Left kidney (tissue), 8 donors: ENCODE data around the gene CCDC51. TPM values are rescaled to one million over a fixed set of nuclear protein-coding genes. Genes with fewer than 3 reads are reported as not detected.
"Not testable (repeated sequence)": the region's sequence is repeated elsewhere in the genome, so short reads cannot be mapped to it uniquely, and the experiment has no call there.

Experiments used
- DNase-seq: peaks from one replicate; pipeline ENCODE4 v3.0.0-alpha.2; 2013
- long read RNA-seq, 8 donors: transcript quantifications; one replicate each; lab custom pipeline, GENCODE V29; 2026
- polyA plus RNA-seq: library from polyadenylated mRNA; unstranded; fragments of 120-200 nt; gene quantifications from one replicate; pipeline ENCODE4 v1.2.1, GENCODE V29; 2013; ENCODE audit not compliant: insufficient read length

The CCDC51 gene
- 24.6 TPM for polyA plus RNA-seq
- long read RNA-seq, donor 1, partial matches to known transcripts: 364 of 1,259 reads
- long read RNA-seq, donor 1, other reads (novel, unspliced or antisense): 889 of 1,259 reads
- long read RNA-seq, donor 2, partial matches to known transcripts: 6 of 13 reads
- long read RNA-seq, donor 2, other reads (novel, unspliced or antisense): 0 of 13 reads
- long read RNA-seq, donor 3, partial matches to known transcripts: 0 of 1 reads
- long read RNA-seq, donor 3, other reads (novel, unspliced or antisense): 0 of 1 reads
- long read RNA-seq, donor 4: 0 reads
- long read RNA-seq, donor 5, transcript CCDC51-206 (4 exons, 1,461 nt): major isoform, 8 of 18 reads
- long read RNA-seq, donor 5, partial matches to known transcripts: 5 of 18 reads
- long read RNA-seq, donor 5, other reads (novel, unspliced or antisense): 0 of 18 reads
- long read RNA-seq, donor 6, partial matches to known transcripts: 446 of 1,574 reads
- long read RNA-seq, donor 6, other reads (novel, unspliced or antisense): 1,121 of 1,574 reads
- long read RNA-seq, donor 7, transcript CCDC51-206 (4 exons, 1,461 nt): major isoform, 5 of 8 reads
- long read RNA-seq, donor 7, partial matches to known transcripts: 0 of 8 reads
- long read RNA-seq, donor 7, other reads (novel, unspliced or antisense): 0 of 8 reads
- long read RNA-seq, donor 8, partial matches to known transcripts: 0 of 2 reads
- long read RNA-seq, donor 8, other reads (novel, unspliced or antisense): 0 of 2 reads

- peak; percentile 97 for DNase-seq
Measured at GRCh38 chr3:48439820-48440589, at the start of gene CCDC51, which contains the start of gene TMA7. Gene CCDC51 (minus strand): TSS chr3:48440119. CDS start chr3:48435128, 4,991 bp downstream. Gene TMA7 (plus strand): TSS chr3:48440257. CDS start chr3:48440297, 40 bp downstream.

DNA sequence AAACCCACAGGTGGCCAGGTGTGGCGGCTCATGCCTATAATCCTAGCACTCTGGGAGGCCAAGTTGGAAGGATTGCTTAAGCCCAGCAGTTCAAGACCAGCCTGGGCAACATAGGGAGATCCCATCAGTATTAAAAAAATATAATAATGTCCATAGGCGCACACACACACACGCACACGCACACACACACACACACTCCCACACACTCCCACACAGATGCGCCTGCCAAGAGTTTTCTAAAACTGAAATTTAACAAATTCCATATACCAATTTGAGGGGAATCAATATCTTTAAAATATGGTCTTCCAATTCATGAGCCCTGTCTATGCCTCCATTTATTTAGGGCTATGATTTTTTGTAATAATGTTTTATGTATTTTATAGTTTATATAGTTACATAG, 47.0 kb upstream of the CCDC51 start:
- DNase-seq: no peak

DNA sequence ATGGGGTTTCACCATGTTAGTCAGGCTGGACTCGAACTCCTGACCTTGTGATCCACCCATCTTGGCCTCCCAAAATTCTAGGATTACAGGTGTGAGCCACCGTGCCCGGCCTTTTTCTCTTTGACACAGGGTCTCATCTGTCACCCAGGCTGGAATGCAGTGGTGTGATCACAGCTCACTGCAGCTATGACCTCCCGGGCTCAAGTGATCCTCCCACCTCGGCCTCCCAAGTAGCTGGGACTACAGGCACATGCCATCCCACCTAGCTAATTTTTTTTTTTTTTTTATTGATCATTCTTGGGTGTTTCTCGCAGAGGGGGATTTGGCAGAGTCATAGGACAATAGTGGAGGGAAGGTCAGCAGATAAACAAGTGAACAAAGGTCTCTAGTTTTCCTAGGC, 42.9 kb upstream of the CCDC51 start:
- not testable (repeated sequence) for DNase-seq

DNA sequence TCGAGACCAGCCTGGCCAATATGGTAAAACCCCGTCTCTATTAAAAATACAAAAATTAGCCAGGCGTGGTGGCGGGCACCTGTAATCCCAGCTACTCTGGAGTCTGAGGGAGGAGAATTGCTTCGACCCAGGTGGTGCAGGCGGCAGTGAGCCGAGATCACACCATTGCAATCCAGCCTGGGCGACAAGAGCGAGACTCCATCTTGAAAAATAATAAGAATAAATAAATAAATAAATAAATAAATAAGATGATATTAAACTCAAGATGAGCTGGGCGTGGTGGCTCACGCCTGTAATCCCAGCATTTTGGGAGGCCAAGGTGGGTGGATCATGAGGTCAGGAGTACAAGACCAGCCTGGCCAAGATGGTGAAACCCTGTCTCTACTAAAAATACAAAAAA, 41.0 kb upstream of the CCDC51 start:
- DNase-seq: not testable (repeated sequence)

GRCh38 chr3:48478626-48479555, 39.0 kb upstream of the CCDC51 start:
- no peak for DNase-seq

DNA sequence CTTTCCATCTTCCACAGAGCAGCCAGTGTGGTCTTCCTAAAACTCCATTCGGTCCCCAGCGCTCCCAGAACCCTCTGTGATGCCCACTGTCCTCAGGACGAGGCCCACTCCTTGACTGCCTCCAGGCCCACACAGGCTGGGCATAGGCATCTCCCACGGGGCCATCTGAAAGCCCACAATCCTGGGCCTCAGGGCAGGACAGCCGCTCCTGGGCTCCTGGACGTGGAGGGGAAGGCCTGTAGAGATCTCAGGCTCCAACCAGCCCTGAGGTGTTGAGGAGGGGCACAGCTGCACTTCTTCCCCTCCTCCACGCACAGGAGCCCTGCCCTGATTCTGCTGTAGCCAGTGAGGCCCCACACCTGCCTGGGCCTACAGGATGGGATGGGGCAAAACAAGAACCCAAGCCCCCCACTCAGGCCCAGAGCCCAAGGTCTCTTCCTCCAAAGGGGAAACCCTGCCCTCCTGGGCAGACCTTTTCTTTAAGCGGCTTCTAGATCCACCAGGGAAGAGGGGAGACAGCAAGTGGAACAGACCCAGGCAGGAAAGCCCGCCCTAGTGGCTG, 38.1 kb upstream of the CCDC51 start:
- DNase-seq: no peak

DNA sequence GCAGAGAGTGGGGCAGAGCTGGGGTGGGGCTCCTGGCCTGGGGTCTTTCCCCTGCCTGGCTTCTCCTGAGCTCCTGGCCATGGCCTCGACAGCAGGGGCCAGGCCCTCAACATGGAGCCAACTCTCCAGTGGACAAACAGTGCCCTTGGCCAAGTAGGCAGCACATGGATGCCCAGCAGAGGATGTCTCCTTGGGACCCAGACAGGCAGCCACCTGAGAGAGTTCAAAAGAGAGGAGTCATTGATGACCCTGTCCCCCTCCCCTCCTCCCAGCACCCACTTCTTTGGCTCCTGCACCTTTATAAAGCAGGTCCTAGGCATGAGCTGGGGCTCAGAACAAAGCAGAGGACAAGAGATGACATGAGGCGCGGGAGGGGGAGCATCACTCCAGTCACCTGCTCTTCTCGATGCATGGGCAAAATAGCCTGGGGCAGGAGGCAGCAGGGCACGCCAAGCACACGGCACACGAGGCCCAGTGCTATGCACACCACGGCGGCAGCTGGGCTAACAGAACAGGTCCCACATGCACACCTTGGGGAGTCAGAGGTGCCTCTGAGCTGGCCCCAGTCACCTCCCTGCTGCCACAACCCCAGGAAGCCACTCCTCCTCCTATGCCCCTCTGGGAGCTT, 36.6 kb upstream of the CCDC51 start:
- DNase-seq: no peak

DNA sequence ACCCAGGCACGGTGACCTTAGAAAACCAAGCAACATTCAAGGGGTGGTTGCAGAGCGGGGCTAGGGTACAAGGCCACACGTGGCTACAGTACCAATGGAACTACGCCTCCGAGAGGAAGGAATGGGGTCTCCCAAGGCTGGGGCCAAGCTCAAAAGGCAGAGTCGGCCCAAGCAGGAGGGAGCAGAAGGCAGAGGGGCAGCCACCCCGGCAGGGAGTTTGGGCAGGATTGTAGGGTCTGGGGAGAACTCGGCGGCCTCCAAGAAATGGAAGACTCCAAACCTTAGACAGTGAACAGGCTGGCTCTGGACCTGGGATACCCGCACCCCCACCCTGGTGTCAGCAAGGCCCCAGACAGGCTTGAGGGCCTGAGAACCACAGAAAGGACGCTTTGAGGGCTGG, 35.3 kb upstream of the CCDC51 start:
- DNase-seq: no peak

- peak; percentile 6 for DNase-seq
Measured at GRCh38 chr3:48474619-48475018, 34.7 kb upstream of the CCDC51 start.

GRCh38 chr3:48474031-48474430, 34.1 kb upstream of the CCDC51 start:
- not testable (repeated sequence) for DNase-seq

DNA sequence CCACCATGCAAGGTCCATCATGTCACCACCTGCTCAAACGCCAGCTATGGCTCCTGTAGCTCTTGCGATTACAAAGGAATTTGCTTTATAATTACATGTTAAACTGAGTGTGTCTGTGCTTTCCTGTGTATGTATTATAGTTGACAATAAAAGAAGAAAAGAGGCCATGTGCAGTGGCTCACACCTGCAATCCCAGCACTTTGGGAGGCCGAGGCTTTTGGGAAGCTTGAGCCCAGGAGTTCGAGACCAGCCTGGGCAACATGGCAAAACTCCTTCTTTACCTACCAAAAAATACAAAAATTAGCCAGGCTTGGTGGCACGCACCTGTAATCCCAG, 33.7 kb upstream of the CCDC51 start:
- DNase-seq: no peak

DNA sequence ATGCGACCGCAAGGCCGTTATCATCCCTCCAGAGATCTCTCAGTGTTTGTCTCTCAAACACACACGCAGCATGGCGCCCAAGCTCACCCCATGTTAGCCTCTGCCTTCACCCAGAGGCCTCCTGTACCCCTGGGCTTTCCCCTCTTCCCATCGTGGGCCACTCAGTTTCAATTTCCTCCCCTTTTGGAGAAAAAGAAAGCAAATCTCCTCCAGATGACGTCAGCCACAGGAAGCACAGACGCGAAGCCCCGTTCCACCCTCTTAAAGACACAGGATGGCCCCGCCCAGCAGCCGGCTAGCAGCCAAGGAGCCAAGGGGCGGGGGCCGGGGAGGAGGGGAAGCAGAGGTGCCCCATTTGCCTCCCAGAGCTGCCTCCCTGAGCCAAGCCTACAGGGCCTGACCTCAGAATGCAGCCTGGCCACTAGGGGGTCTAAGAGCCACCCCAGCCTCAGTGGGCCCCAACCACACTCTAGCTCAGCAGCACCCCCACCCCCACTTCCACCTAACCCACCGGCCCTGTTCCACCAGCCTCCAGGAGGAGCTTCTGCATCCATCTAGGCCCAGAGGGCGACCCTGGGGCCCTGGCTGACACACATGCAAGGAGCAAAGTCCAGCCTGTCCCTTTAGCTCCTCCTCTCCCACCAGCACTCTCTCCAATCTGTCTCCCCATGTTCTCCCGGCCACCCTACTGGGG, 33.2 kb upstream of the CCDC51 start:
- DNase-seq: peak; percentile 92

- no peak for DNase-seq
Measured at GRCh38 chr3:48472673-48472922, 32.7 kb upstream of the CCDC51 start.

DNA sequence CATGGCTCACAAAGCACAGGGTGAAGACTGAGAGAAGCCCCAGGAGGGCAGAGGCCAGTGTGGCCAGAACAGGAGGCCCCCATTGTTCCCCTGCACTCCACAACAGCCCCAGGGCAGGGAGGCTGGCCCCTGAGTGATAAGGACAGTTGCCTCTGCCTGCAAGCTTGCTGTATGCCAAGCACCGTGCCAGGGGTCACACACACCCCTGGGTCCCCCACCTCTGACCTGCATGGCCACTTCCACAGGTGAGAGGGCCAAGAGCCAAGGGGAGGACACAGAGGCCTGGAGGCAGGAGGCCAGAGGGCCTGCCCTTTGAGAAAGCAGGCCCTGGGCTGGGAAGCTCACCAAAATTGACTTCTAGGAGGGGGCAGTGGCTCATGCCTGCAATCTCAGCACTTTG, 30.4 kb upstream of the CCDC51 start:
- no peak for DNase-seq

GRCh38 chr3:48469046-48469915, 29.4 kb upstream of the CCDC51 start:
- no peak for DNase-seq

DNA sequence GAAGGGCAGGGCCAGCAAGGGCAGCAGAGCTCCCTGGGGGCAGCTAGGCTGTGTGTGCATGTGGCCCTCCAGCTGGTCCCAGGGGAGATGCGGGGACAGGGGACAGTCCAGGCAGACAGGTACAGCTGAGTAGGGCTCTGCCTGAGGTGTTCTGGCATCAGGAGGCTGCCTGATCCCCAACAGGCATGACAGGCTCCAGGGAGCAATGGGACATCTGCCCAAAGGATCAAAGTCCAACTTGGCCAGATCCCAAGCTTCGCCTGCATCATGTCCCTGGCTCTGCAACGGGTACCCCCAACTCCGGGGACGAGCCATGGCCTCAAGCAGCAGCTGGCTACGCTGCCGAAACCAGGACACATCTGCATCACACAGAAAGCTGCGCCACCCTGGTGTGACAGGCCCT, 28.4 kb upstream of the CCDC51 start:
- no peak for DNase-seq

- no peak for DNase-seq
Measured at GRCh38 chr3:48467473-48468267, 27.8 kb upstream of the CCDC51 start.

- DNase-seq: no peak
Measured at GRCh38 chr3:48467110-48467454, 27.2 kb upstream of the CCDC51 start.
